ENCODE measurements around the gene ANP32E. TPM values are rescaled to one million over a fixed set of nuclear protein-coding genes. Genes with fewer than 3 reads are reported as not detected.
"Not testable (repeated sequence)": the region's sequence is repeated elsewhere in the genome, so short reads cannot be mapped to it uniquely, and the experiment has no call there.

Gene ANP32E
- total RNA-seq, 4 donors from 2014 or later = 14.8 to 25.1 (median 21.6) TPM

DNA sequence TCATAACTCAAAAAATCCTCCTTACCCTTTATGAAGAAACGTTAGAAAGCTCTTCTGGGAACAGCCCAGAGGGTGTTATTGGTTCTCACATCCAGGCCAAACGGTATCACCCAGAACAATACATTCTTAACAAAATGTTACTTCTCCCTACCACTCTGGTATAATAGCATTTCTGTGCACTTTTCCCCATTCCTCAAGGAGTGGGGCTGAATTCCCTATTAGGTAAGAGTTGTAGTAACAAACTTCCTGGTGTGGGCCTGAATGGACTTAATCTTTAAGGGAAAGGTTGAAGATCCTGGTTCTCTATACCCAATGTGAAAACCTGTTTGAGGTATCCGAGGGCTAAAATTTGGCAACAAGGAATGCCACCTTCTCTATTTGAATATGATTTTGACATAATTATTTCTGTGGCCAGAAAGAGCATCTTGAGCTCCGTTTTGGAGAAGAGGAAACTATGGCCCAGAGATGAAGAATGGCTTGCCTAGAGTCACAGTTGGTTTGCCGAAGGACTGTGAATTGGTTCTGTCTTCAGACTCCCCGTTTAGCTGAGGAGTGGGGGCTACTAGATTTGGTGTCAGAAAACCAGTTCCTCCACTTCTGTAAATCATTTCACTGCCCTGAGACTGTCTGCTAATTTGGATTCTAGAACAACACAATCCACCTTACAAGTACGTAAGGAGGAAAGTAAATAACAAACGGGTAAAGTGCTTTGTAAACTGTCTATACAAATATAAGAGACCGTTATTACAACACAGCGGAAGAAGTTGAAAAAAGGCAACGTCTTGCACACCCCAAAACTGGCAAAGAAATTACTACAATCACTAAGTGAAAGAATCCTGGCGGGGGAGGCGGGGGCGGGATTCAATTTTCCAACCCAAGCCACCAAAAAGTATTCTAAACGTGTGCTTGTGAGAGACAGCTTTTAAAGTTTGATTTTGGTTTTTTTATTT is 2.3 kb downstream of the ANP32E start:
- Histone ChIP-seq H3K27ac (peak overlapping the region; percentile 78 to 100 (median 96)), H3K36me3 (peaks cover 0 to 21% of the 10 kb centered on the region in 2 donors), H3K27me3 (no peaks in the 10 kb centered on the region), H3K4me3 (peak overlapping the region; percentile 66 to 96), H3K9me3 (no peaks in the 10 kb centered on the region), H3K4me1 (peaks cover 0 to 20% (median 0%) of the 10 kb centered on the region in 3 donors)
- TF ChIP-seq EP300 (IDR thresholded peaks at IDR 0.05) = no peak
- TF ChIP-seq POLR2A (IDR thresholded peaks at IDR 0.05) = no peak
- TF ChIP-seq CTCF (IDR thresholded peaks at IDR 0.05) = no peak
- no peak for TF ChIP-seq POLR2AphosphoS5 (IDR thresholded peaks at IDR 0.05)
- WGBS, 2 donors (ENCODE audit: low coverage in 1 of 2) = 5 to 11% methylated on average over 14 to 15 of the region's 15 CpGs
- ATAC-seq = no peak

DNA sequence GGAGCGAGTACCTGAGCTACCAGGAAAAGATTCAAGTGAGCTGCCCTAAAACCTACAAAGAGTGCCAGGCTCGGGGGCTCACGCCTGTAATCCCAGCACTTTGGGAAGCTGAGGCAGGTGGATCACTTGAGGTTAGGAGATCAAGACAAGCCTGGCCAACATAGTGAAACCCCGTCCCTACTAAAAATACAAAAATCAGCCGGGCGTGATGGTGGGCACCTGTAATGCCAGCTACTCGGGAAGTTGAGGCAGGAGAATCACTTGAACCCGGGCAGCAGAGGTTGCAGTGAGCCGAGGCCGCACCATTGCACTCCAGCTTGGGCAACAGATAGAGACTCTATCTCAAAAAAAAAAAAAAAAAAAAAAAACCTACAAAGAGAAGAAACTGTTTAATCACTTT is 3.0 kb downstream of the ANP32E start:
- H3K4me3 ChIP-seq, H3K9me3 ChIP-seq, H3K27me3 ChIP-seq, ATAC-seq: not testable (repeated sequence)
- Histone ChIP-seq H3K27ac (peak overlapping the region in 2 of 4 donors; percentile 99 to 100), H3K4me1 (peaks cover 0 to 20% (median 0%) of the 10 kb centered on the region in 3 donors), H3K36me3 (peaks cover 0 to 28% of the 10 kb centered on the region in 2 donors)
- WGBS, 2 donors (ENCODE audit: low coverage in 1 of 2) = 91 to 100% methylated on average over 5 of the region's 10 CpGs

DNA sequence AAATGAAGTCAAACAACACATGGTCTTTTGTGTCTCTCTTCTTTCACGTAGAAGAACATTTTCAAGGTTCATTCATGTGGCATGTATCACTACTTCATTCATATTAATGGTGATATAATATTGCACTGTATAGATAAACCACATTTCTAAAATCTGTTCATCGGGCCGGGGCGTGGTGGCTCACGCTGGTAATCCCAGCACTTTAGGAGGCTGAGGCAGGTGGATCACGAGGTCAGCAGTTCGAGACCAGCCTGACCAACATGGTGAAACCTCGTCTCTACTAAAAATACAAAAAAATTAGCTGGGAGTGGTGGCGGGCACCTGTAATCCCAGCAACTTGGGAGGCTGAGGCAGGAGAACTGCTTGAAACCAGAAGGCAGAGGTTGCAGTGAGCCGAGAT is 7.7 kb downstream of the ANP32E start:
- H3K36me3 ChIP-seq = peaks cover 0 to 72% of the 10 kb centered on the region in 2 donors
- WGBS, 2 donors (ENCODE audit: low coverage in 1 of 2) = 89 to 97% methylated on average over 9 of the region's 10 CpGs
- H3K27me3 ChIP-seq = not testable (repeated sequence)

GRCh38 chr1:150227228-150227627 is 8.7 kb downstream of the ANP32E start:
- Histone ChIP-seq H3K4me3 (no peak overlapping the region), H3K36me3 (peaks cover 0 to 82% of the 10 kb centered on the region in 2 donors), H3K9me3 (no peaks in the 10 kb centered on the region), H3K4me1 (no peaks in the 10 kb centered on the region), H3K27me3 (no peaks in the 10 kb centered on the region), H3K27ac (no peak overlapping the region)
- TF ChIP-seq CTCF (IDR thresholded peaks at IDR 0.05) (no peak), EP300 (IDR thresholded peaks at IDR 0.05) (no peak), POLR2AphosphoS5 (IDR thresholded peaks at IDR 0.05) (no peak)
- ATAC-seq = no peak

More for the DNA sequence above, 7.7 kb downstream of the ANP32E start:
- not testable (repeated sequence) for H3K4me3 ChIP-seq, ATAC-seq, H3K9me3 ChIP-seq, H3K27ac ChIP-seq, H3K4me1 ChIP-seq

DNA sequence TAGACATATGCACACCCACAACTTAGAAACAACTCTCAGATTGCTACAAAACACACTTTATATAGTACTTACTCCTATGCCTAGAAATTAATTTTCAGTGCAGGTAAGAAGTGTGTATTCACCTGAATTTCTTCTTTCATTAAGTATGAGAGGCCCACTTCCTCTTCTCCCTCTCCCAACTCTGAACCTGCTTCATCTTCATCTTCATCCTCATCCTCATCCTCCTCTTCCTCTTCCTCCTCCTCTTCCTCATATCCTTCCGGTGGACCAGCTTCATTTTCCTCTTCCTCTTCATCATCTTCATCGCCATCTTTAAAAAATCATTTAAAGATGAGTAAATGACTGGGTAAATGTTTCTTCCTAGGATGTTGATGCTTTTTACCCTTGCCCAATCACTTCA is 9.4 kb downstream of the ANP32E start:
- ATAC-seq = no peak
- TF ChIP-seq CTCF (IDR thresholded peaks at IDR 0.05) = no peak
- no peak for TF ChIP-seq EP300 (IDR thresholded peaks at IDR 0.05)
- Histone ChIP-seq H3K27me3 (no peaks in the 10 kb centered on the region), H3K4me3 (no peak overlapping the region), H3K4me1 (no peaks in the 10 kb centered on the region), H3K9me3 (no peaks in the 10 kb centered on the region), H3K36me3 (peaks cover 0 to 87% of the 10 kb centered on the region in 2 donors), H3K27ac (no peak overlapping the region)
- WGBS, 2 donors (ENCODE audit: low coverage in 1 of 2) = 93% methylated on average over 2 of the region's 2 CpGs; no CpG with 5 or more reads in 1 of the 2 donors

DNA sequence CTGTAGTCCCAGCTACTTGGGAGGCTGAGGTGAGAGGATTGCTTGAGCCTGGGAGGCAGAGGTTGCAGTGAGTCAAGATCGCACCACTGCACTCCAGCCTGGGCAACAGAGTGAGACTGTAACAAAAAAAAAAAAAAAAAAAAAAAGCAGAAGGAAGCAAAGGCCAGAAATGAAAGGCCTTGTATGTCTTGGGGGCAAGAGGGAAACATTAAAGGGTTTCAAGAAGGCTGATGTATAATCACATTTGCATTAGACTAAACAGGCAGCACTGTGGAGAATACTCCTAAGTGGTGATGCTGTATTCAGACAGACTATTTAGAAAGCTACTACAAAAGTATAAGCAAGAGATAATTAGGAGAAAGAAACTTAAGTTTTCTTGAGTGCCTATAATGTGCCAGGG is 10.4 kb downstream of the ANP32E start:
- Histone ChIP-seq H3K4me1 (no peaks in the 10 kb centered on the region), H3K4me3 (no peak overlapping the region), H3K36me3 (peaks cover 0 to 83% of the 10 kb centered on the region in 2 donors), H3K27me3 (no peaks in the 10 kb centered on the region), H3K27ac (no peak overlapping the region), H3K9me3 (no peaks in the 10 kb centered on the region)
- ATAC-seq = no peak
- no CpG with 5 or more reads among the region's 1 CpG for WGBS, 2 donors (ENCODE audit: low coverage in 1 of 2)
- TF ChIP-seq EP300 (IDR thresholded peaks at IDR 0.05) (no peak), POLR2A (IDR thresholded peaks at IDR 0.05) (no peak), POLR2AphosphoS5 (IDR thresholded peaks at IDR 0.05) (no peak), CTCF (IDR thresholded peaks at IDR 0.05) (no peak)
